SKM-1 treated with dmso at 0.1 percent for 144 hours (cell line): ENCODE data around the gene UNK.

Experiments used
- DNase-seq: peaks from one replicate; lab custom pipeline; 2025; ENCODE audit not compliant: unreplicated experiment; lab: John Stamatoyannopoulos, UW

Gene UNK

GRCh38 chr17:75832164-75832651, 47.6 kb downstream of the UNK start:
- DNase-seq: no peak

- no peak for DNase-seq
Observed at GRCh38 chr17:75832652-75833400, 48.2 kb downstream of the UNK start.

DNA sequence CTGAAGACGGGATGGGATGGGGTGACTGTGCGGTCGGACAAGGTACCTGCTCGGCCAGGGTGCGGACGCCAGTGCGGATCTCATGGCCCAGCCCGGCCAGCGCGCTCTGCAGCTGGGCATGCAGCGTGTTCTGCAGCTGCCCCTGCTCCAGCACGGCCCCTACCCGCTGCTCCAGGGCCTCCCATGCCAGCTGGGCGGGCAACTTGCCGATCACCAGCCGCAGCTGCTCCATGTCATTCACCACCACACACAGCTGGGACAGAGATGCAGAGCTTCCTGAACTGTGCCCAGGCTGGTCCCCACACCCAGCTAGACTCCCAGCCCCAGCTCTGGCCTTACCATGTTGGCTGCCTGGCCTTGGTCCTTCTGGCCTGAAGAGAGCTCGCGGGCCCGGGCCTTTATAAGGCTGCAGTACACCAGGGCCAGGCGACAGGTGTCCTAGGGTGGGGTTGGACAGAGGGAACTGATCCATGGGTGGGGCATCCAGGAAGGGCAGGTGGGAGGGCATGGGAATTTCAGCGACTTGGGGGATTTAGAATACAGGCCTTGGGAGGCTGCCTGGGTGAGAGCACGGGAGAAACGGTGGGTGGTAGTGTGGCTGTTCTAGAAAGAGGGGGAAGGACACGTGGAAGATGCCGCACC, 49.8 kb downstream of the UNK start:
- no peak for DNase-seq

DNA sequence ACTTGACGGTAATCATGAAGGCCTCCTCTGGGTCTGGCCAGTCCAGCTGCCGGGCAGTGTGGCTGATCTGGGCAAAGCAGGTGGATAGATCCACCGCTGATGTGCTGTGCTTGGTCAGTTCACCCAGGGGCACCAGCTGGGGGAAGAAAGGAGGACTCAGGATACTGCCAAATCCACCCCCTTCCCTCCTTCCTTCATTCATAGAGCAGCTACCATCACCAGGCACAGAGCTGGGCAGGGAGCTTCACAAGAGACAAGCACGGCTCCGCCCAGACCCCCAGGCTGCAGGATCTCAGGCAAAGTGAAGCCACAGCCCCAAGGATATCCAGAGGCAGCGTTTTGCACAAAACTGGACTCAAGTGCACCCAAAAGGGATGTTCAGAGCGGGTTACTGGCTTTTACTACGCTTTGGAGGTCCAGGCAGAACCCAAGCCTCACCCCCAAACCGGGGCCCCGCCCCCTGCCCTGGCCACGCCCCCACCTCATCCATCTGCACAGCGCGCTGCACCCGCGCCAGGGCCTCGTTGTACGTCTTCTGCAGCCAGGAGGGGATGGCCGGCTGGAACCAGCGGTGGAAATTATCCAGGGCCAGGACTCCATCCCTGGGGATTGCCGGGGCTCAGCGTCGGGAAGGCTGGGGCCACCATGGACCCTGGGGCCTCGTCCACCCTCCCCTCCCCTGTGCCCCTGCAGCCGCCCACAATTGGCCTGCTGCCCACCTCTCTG, 50.5 kb downstream of the UNK start:
- DNase-seq: no peak

DNA sequence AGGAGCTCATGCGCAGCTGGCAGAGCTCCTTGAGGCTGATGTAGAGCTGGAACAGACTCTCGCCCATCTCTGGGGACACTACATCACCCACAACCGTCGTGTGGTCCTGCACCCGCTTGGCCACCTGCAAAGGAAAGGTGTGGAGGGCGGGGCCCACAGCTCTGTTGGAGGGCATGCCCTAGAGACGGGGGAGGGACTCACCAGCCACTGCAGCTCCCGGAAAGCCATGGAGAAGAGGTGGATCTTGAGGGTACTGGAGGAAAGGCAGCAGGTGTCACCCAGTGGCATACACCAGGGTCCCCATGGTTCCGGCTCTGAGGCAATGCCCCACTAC, 51.0 kb downstream of the UNK start:
- no peak for DNase-seq

DNA sequence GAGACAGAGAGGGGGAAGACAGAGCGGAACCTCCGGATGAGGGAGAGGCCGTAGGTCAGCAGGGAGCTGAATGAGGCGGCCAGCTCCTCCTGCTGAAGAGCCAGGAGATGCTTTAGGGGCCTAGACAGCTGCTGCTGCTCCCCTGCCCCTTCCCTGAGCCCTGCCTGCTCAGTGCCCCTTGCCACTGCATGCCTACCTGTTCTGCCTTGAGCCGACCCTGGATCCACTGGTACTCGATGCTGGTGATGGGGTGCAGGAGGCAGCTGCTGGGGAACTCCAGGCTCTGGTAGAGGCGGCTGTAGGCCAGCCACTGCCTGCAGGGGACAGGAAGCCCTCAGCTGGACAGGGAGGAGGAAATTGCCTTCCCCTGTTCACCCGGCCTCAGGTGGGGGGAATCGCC, 52.0 kb downstream of the UNK start:
- DNase-seq: no peak

DNA sequence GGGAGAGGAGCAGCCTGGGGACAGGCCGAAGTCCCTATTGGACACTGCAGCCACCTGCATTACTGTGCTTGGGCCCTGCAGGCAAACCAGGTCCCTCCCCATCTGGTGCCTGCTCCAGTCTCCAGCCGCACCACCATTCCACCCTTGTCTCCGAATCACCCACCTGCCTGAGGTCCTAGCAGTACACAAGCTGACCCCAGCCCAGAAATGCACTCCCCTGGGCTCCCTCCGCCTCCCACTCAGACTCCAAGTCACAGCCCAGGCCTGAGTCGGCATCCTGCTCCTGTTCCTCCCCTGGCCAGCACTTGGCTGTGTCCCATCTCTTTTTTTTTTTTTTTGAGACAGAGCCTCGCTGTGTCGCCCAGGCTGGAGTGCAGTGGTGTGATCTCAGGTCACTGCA, 53.3 kb downstream of the UNK start:
- DNase-seq: no peak

DNA sequence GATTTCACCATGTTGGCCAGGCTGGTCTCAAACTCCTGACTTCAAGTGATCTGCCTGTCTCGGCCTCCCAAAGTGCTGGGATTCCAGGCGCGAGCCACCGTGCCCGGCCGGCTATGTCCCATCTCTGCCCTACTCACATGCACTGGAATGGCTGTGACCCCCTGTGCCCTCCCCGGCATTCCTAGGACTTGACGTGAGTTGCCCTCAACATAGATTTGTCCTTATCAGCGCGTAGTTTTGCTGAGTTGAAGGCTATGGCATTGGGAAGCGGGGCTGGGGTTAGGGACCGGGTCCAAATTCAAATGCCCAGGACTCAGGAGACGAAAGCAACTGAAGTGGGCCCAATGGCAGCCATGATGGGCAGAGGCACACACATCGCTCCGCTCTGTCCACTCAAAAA, 53.8 kb downstream of the UNK start:
- DNase-seq: no peak

DNA sequence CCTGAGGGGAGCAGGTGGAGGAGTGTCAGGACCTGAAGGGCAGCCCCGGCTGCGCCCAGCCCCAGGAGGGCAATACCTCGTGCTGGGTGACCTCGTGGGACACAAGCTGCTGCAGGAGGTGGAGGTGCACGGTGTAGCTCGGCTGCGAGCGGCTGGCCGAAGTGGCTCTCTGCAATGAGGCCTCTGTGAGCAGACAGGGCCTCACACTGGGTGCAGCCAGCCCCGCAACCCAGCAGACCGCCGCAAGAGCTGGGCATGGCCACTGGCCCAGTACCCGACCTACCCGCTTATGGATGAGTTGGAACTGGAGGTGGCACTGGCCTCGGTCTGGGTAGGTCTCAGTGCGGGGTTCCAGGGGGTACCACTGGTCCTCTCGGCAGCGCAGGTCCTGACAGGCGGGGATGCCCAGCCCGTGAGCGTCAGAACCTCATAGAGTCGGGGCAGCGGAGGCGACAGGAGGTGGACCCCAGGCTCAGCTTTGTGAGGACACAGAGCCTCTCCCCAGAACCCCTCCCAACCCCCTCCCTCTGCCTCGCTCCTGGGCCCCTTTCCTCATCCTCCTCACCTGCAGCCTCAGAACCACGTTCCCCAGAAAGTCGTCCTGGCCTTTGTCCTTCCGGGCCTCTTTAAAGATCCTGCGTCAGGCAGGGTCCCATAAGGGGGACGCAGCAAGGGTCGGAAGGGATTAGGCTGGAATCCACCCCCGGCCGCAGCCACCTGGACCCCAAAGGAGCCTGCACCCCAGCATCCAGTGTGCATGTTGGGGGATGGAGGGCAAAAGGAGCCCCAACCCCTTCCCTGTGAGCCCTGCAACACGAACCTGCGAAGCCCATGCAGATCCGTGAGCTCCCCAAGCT, 55.6 kb downstream of the UNK start:
- no peak for DNase-seq

- DNase-seq: no peak
Observed at GRCh38 chr17:75840799-75841164, 56.2 kb downstream of the UNK start.

DNA sequence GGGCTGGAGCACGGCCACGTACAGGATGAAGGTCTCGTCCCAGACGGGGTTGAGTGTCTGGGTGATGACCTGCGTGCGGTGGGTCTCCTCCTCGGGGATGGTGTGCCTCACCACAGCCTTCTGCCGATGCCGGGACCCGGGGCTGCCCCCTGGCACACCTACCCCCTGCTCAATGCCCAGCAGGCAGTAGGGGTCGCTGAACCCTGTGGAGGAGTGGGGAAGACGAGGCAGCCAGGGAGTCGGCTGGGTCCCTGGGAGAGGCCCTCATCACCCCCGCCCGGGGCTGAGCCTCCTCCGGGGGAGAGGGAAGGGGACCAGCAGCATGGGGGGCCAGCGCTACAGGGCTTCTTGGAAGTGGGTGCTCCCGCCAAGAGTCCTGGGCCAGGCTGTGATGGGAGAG, 57.8 kb downstream of the UNK start:
- no peak for DNase-seq

DNA sequence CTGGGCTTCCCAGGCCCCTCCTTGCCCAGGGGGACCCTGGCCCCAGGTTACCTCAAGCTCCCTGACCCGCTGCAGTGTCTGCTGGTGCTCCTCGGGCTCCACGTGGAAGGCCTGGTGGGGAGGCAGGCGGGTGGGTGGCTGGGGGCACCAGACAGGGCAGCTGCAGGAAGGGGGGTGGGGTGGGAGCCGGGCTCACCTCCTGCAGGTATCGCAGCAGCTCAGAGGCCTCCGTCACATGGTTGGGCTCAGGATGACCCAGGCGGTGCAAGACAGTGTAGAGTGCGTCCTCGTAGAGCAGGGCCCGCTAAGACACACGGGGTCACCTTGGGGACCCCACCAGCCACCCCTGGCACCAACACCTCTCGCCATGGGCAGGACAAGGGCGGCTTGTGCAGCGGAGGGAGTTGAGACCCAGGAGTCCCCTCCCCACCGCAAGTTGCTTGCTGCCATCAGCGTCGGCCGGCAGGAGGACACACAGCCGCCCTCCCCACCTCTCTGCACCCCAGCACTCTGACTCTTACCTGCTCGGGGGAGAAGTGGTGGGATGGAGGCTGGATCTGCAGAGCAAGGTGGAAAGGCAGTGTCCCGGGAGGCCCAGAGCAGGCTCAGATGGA, 58.5 kb downstream of the UNK start:
- DNase-seq: no peak

DNA sequence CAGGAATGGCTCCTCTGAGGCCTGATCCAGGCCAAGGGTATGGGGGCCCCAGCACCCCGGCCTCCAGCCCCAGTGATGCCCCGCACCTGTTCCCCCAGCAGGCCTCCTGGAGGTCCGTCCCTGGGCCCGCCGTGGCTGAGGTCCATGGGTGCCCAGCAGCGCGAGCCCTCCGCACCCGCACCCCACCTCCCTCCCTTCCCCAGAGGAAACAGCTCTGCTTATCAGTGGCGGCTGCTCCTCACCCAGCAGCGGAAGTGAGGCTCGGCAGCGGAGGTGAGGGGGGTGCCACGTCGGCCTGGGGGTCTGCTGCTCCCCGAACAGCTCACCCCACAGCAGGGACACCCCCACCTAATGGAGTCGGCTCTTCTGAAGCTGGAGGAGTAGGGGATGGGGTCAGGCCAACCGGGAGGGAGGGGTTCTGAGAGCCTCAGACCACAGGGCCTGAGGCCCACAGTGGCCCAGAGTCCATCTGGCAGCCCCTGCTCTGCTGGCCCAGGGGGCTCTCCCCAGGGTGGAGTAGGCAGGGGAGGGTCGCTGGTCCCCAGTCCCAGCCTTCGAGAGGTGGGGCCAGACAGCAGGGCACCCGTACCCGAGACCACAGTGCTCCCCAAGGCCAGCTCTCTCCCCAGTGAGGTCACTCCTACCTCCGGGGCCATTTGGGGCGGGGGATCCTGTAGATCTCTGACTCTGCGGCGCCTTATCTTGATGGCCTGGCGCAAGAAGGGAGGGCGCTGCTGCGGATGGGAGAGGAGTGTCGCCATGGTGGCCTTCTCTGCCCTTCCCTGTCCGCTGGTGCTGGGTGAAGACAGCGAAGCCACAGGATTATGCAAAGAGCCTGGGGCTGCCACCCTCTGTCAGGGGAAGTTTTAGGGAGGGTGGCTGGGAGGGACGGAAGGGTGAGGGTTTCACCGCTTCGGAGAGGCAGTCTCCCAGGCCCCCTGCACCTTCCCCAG, 59.2 kb downstream of the UNK start, which contains the start of gene UNC13D:
TSS of gene UNC13D (minus strand) at position 828 of the 953 bp plus-strand sequence. CDS start at position 761, 67 bp downstream.
- DNase-seq: peak; percentile 89

- DNase-seq: no peak
Observed at GRCh38 chr17:75844530-75845057, 60.0 kb downstream of the UNK start.

GRCh38 chr17:75845058-75845711, 60.6 kb downstream of the UNK start:
- DNase-seq: peak; percentile 91

- DNase-seq: no peak
Observed at GRCh38 chr17:75845933-75846691, 61.5 kb downstream of the UNK start.

GRCh38 chr17:75846692-75847613, 62.3 kb downstream of the UNK start:
- DNase-seq: no peak
